Neural cell (in vitro differentiated cells): ENCODE results near the gene CSRNP3.

Experiments
- CTCF ChIP-seq: fragments of 450-650 bp; IDR thresholded peaks from 2 replicates; pipeline ENCODE4 v1.5.1; 2014; ENCODE audit warnings: antibody characterized with exemption, mild to moderate bottlenecking, moderate library complexity; ENCODE audit not compliant: poor library complexity, severe bottlenecking
- EZH2 ChIP-seq: fragments of 200-600, 300-800 bp; shearing (Covaris generic), sonication (generic); IDR thresholded peaks from 2 replicates; pipeline ENCODE4 v1.6.1; 2014; ENCODE audit warnings: antibody characterized with exemption, low read length, borderline replicate concordance, mild to moderate bottlenecking; ENCODE audit not compliant: insufficient read depth, poor library complexity, severe bottlenecking
- TAF1 ChIP-seq: IDR thresholded peaks from 2 replicates; pipeline ENCODE4 v1.6.1; 2012; ENCODE audit warnings: low read depth

DNA sequence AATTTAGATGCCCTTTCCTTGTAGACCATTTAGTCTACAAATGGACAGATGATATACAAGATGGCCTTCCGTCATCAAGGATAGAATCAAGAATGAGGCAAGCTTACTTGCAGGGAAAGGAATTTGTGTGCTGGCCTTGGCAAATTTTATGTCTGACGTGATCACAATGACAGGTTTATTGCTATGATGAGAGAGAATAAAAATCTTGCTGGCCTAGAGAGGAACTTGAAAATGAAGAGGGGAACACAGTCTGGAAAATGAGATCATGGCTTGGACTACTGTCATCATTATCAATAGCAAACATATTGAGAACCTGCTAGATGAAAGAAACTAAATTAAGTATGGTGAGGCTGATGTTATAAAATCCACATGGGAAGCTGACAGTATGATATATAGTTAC is 66.0 kb downstream of the CSRNP3 start:
- TF ChIP-seq CTCF (no peak), EZH2 (no peak), TAF1 (no peak)
